Progenitor cell of endocrine pancreas (in vitro differentiated cells): ENCODE results near the gene KRTAP10-11. TPM values are rescaled to one million over a fixed set of nuclear protein-coding genes. Genes with fewer than 3 reads are reported as not detected.

Source experiments
- DNase-seq: peaks from one replicate; pipeline ENCODE4 v3.0.0; 2021; ENCODE audit warnings: low spot score; ENCODE audit not compliant: unreplicated experiment
- H3K27ac Mint-ChIP-seq: 2 replicates; pipeline ENCODE4 v1.8.0; 2021; ENCODE audit warnings: mild to moderate bottlenecking, moderate library complexity, mixed read lengths
- H3K27me3 Mint-ChIP-seq: 2 replicates; pipeline ENCODE4 v1.8.0; 2021; ENCODE audit warnings: mixed read lengths
- H3K36me3 Mint-ChIP-seq: 2 replicates; pipeline ENCODE4 v1.8.0; 2022; ENCODE audit warnings: mixed read lengths; ENCODE audit not compliant: insufficient read depth
- H3K4me1 Mint-ChIP-seq: 2 replicates; pipeline ENCODE4 v1.8.0; 2021; ENCODE audit warnings: low read depth, mixed read lengths
- H3K4me3 Mint-ChIP-seq: 2 replicates; pipeline ENCODE4 v1.8.0; 2021; ENCODE audit warnings: low read depth, mild to moderate bottlenecking, moderate library complexity, mixed read lengths
- H3K9me3 Mint-ChIP-seq: 2 replicates; pipeline ENCODE4 v1.8.0; 2021; ENCODE audit warnings: low read depth, mixed read lengths
- total RNA-seq: library from RNA; stranded (reverse); gene quantifications from 2 replicates; pipeline ENCODE4 v1.2.1, GENCODE V29; 2021
- TF ChIP-seq, protein P1 (sequence below): fragments of 200-600 bp; sonication (generic); IDR thresholded peaks from one replicate; pipeline ENCODE4 v1.5.0; 2021; ENCODE audit warnings: antibody characterized with exemption, mild to moderate bottlenecking; ENCODE audit not compliant: unreplicated experiment

The KRTAP10-11 gene
- total RNA-seq, 1 donor from 2014 or later = not detected

GRCh38 chr21:44648557-44649311, 2.5 kb downstream of the KRTAP10-11 start:
- TF ChIP-seq, protein P1, sequence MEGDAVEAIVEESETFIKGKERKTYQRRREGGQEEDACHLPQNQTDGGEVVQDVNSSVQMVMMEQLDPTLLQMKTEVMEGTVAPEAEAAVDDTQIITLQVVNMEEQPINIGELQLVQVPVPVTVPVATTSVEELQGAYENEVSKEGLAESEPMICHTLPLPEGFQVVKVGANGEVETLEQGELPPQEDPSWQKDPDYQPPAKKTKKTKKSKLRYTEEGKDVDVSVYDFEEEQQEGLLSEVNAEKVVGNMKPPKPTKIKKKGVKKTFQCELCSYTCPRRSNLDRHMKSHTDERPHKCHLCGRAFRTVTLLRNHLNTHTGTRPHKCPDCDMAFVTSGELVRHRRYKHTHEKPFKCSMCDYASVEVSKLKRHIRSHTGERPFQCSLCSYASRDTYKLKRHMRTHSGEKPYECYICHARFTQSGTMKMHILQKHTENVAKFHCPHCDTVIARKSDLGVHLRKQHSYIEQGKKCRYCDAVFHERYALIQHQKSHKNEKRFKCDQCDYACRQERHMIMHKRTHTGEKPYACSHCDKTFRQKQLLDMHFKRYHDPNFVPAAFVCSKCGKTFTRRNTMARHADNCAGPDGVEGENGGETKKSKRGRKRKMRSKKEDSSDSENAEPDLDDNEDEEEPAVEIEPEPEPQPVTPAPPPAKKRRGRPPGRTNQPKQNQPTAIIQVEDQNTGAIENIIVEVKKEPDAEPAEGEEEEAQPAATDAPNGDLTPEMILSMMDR = no peak
- no peak overlapping the region for H3K27ac Mint-ChIP-seq
- H3K4me3 Mint-ChIP-seq = no peak overlapping the region
- no peaks in the 10 kb centered on the region for H3K4me1 Mint-ChIP-seq
- peaks cover 6% of the 10 kb centered on the region for H3K27me3 Mint-ChIP-seq
- peaks cover 3% of the 10 kb centered on the region for H3K36me3 Mint-ChIP-seq
- DNase-seq = no peak
- H3K9me3 Mint-ChIP-seq = peaks cover 12% of the 10 kb centered on the region

DNA sequence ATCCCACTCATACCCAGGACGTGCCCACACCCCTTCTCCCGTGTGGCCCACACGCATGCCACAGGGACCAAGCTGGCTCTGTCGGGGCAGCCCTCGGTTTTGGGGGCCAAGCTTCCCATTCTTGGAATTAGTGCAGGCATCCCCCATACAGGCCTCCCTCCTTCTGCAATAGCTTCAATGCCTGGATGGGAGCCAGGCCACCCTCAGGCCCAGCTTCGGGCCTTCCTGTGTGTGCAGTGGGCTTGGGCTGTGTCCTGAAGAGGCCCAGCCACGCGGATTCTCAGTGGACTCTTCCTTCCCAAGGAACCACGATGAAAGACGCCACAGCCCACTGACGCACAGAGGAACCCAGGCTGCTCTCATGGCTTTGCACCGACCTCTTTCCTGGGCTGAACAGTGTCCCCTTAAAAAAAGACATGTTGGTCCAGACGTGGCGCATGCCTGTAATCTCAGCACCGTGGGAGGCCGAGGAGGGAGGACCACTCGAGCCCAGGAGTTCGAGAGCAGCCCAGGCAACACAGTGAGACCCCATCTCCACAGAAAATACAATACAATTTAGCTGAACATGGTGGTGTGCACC, 3.4 kb downstream of the KRTAP10-11 start:
- Mint-ChIP-seq H3K4me3 (no peak overlapping the region), H3K27me3 (peaks cover 6% of the 10 kb centered on the region), H3K36me3 (peaks cover 3% of the 10 kb centered on the region), H3K9me3 (peaks cover 5% of the 10 kb centered on the region), H3K27ac (no peak overlapping the region), H3K4me1 (no peaks in the 10 kb centered on the region)
- DNase-seq = no peak
- TF ChIP-seq, protein P1 = no peak

GRCh38 chr21:44650265-44650972, 4.2 kb downstream of the KRTAP10-11 start:
- TF ChIP-seq, protein P1 = no peak
- no peak overlapping the region for H3K27ac Mint-ChIP-seq
- no peaks in the 10 kb centered on the region for H3K36me3 Mint-ChIP-seq
- no peaks in the 10 kb centered on the region for H3K4me1 Mint-ChIP-seq
- H3K4me3 Mint-ChIP-seq = no peak overlapping the region
- H3K9me3 Mint-ChIP-seq = no peaks in the 10 kb centered on the region
- no peak for DNase-seq
- H3K27me3 Mint-ChIP-seq = peaks cover 6% of the 10 kb centered on the region

GRCh38 chr21:44650973-44651675, 4.9 kb downstream of the KRTAP10-11 start:
- no peaks in the 10 kb centered on the region for H3K36me3 Mint-ChIP-seq
- no peak overlapping the region for H3K27ac Mint-ChIP-seq
- peaks cover 6% of the 10 kb centered on the region for H3K27me3 Mint-ChIP-seq
- no peak for DNase-seq
- peaks cover under 1% of the 10 kb centered on the region for H3K9me3 Mint-ChIP-seq
- H3K4me3 Mint-ChIP-seq = no peak overlapping the region
- TF ChIP-seq, protein P1 = no peak
- no peaks in the 10 kb centered on the region for H3K4me1 Mint-ChIP-seq

DNA sequence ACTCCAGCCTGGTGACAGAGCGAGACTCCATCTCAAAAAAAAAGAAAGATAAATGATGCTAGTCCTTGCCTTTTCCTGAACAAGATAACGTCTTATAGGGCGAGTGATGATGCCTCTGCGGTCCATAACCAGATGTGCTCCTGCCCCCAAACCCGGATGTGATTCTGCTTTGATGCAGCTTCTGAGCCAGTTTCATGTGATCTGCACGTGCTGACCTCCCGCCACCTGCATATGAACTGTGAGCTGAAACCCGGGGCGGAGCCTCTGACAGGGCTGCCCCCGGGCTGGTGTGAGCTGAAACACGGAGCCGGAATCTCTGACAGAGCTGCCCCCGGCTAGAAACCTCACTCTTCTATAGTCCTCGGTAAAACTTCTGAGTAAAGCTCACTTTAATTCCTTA, 6.9 kb downstream of the KRTAP10-11 start:
- Mint-ChIP-seq H3K36me3 (no peaks in the 10 kb centered on the region), H3K27me3 (peaks cover 5% of the 10 kb centered on the region), H3K27ac (no peak overlapping the region), H3K4me3 (no peak overlapping the region), H3K9me3 (peaks cover 11% of the 10 kb centered on the region), H3K4me1 (no peaks in the 10 kb centered on the region)
- no peak for DNase-seq
- TF ChIP-seq, protein P1 = no peak
